Keratinocyte (primary cell): Measurements from ENCODE around the gene MYCL. TPM values are rescaled to one million over a fixed set of nuclear protein-coding genes. Genes with fewer than 3 reads are reported as not detected.

Experiments
- DNase-seq: peaks from one replicate; pipeline ENCODE4 v3.0.0-alpha.2; 2011; ENCODE audit warnings: low read depth, missing footprints, low spot score
- FAIRE-seq: peaks from 2 replicates; lab custom pipeline; 2011; peaks lifted over from hg19 to GRCh38; lab: Jason Lieb, UNC
- H2AFZ ChIP-seq: 2 replicates; pipeline ENCODE4 v1.6.0; 2012; ENCODE audit warnings: low read length, control low read depth, inconsistent platforms; ENCODE audit not compliant: control insufficient read depth
- H3K27ac ChIP-seq: 2 replicates; pipeline ENCODE4 v1.5.1; 2011; ENCODE audit warnings: low read length; ENCODE audit not compliant: control insufficient read depth, insufficient read depth
- H3K27me3 ChIP-seq: 3 replicates; pipeline ENCODE4 v1.6.0; 2011; ENCODE audit warnings: low read length; ENCODE audit not compliant: control insufficient read depth, insufficient read depth; ENCODE audit errors: extremely low read depth
- H3K36me3 ChIP-seq, 2 experiments: 2 replicates in 1 of 2; 3 replicates in 1 of 2; pipeline ENCODE4 v1.5.1; 2011; ENCODE audit warnings: low read length in 2 of 2, mild to moderate bottlenecking in 1 of 2; ENCODE audit not compliant: control insufficient read depth in 2 of 2, insufficient read depth in 2 of 2; ENCODE audit errors: extremely low read depth in 1 of 2
- H3K4me1 ChIP-seq: 3 replicates; pipeline ENCODE4 v1.5.1; 2011; ENCODE audit warnings: low read length; ENCODE audit not compliant: control insufficient read depth, insufficient read depth; ENCODE audit errors: extremely low read depth
- H3K4me2 ChIP-seq: 3 replicates; pipeline ENCODE4 v1.6.0; 2011; ENCODE audit warnings: low read depth, low read length; ENCODE audit not compliant: control insufficient read depth, insufficient read depth; ENCODE audit errors: extremely low read depth
- H3K4me3 ChIP-seq, 3 experiments: fragments of 200-600 bp in 1 of 3; sonication (generic) in 1 of 3; 2 replicates in 2 of 3; 3 replicates in 1 of 3; pipeline ENCODE4 v1.5.1; 2011 to 2016; ENCODE audit warnings: low read length in 3 of 3, mild to moderate bottlenecking in 3 of 3, control low read depth in 2 of 3, inconsistent platforms in 1 of 3, low read depth in 1 of 3, mixed read lengths in 1 of 3, mixed run types in 1 of 3, moderate library complexity in 1 of 3; ENCODE audit not compliant: control insufficient read depth in 2 of 3, insufficient read depth in 2 of 3; ENCODE audit errors: extremely low read depth in 1 of 3
- H3K79me2 ChIP-seq: 2 replicates; pipeline ENCODE4 v1.6.0; 2012; ENCODE audit warnings: low read length; ENCODE audit not compliant: control insufficient read depth, insufficient read depth
- H3K9ac ChIP-seq: 3 replicates; pipeline ENCODE4 v1.6.0; 2011; ENCODE audit warnings: low read length; ENCODE audit not compliant: control insufficient read depth, insufficient read depth; ENCODE audit errors: extremely low read depth
- H3K9me1 ChIP-seq: 3 replicates; pipeline ENCODE4 v1.6.0; 2011; ENCODE audit warnings: low read length; ENCODE audit not compliant: control insufficient read depth, insufficient read depth; ENCODE audit errors: extremely low read depth
- H3K9me3 ChIP-seq: 2 replicates; pipeline ENCODE4 v1.5.1; 2012; ENCODE audit warnings: low read depth, low read length; ENCODE audit not compliant: control insufficient read depth
- H4K20me1 ChIP-seq: 3 replicates; pipeline ENCODE4 v1.6.0; 2011; ENCODE audit warnings: low read length; ENCODE audit not compliant: control insufficient read depth, insufficient read depth; ENCODE audit errors: extremely low read depth
- EZH2 ChIP-seq: IDR thresholded peaks from one replicate; pipeline ENCODE4 v1.6.1; 2012; ENCODE audit warnings: inconsistent platforms, mild to moderate bottlenecking, low read length, moderate library complexity
- dilution Hi-C: fragments of 300-500 bp; cut with MboI; formaldehyde crosslinking; loops from one replicate; pipeline ENCODE4 v1.7.0; 2020; ENCODE audit warnings: low sequenced_read_pairs; ENCODE audit not compliant: extremely low pct_ligation_motif_present
- polyA plus RNA-seq, 5 experiments: library from polyadenylated mRNA; depleted of rRNA in 3 of 5; stranded (reverse) in 3 of 5; stranded (forward) in 1 of 5; unstranded in 1 of 5; fragments of >200 nt; gene quantifications; 1 replicate in 1 of 5; 2 replicates in 3 of 5; 3 replicates in 1 of 5; pipeline versions ENCODE4 v1.2.1 to v1.2.3, GENCODE V29; 2011 to 2012; ENCODE audit warnings: missing spikeins in 2 of 5, low read depth in 1 of 5, low replicate concordance in 1 of 5
- TF ChIP-seq, protein P1 (sequence below), 3 experiments: IDR thresholded peaks in 1 of 3; conservative IDR thresholded peaks in 1 of 3; optimal IDR thresholded peaks in 1 of 3; 2 replicates in 2 of 3; 3 replicates in 1 of 3; pipeline versions ENCODE3 to v1.5.1; 2011; ENCODE audit warnings: low read length in 3 of 3, mild to moderate bottlenecking in 3 of 3, moderate library complexity in 2 of 3, control low read depth in 1 of 3, inconsistent platforms in 1 of 3; ENCODE audit not compliant: insufficient read depth in 2 of 3; ENCODE audit errors: extremely low read depth in 1 of 3

The MYCL gene
- polyA plus RNA-seq, 1 donor (not counting 4 experiments of a cell fraction or from before 2014, with no cell fraction given): 5.4 TPM

DNA sequence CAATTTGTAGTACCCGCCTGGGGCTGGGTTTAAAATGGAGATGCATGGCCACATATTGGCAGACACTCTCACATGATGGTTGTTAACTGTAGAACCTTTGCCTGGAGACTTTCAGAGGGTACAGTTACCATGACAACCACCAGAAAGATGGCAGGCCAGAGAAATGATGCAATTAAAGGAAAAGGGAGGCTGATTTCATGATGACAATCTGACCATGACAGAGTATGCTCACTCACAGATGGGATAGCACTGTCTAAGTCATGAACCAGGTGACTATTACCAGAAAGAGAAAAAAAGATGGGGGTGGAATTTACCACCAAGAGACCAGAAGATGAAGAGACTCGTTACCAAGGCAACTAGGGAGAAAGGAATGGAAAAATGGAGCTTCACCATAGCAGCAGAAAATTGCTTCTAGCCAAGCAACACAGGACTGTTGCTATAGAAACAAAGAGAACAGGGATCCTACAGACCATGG lies 14.9 kb downstream of the MYCL start:
- DNase-seq (no peak), FAIRE-seq (no peak)
- H3K36me3 ChIP-seq: no peaks in the 10 kb centered on the region
- H4K20me1 ChIP-seq: peaks cover 1% of the 10 kb centered on the region
- H3K9me3 ChIP-seq: no peaks in the 10 kb centered on the region
- TF ChIP-seq, protein P1, sequence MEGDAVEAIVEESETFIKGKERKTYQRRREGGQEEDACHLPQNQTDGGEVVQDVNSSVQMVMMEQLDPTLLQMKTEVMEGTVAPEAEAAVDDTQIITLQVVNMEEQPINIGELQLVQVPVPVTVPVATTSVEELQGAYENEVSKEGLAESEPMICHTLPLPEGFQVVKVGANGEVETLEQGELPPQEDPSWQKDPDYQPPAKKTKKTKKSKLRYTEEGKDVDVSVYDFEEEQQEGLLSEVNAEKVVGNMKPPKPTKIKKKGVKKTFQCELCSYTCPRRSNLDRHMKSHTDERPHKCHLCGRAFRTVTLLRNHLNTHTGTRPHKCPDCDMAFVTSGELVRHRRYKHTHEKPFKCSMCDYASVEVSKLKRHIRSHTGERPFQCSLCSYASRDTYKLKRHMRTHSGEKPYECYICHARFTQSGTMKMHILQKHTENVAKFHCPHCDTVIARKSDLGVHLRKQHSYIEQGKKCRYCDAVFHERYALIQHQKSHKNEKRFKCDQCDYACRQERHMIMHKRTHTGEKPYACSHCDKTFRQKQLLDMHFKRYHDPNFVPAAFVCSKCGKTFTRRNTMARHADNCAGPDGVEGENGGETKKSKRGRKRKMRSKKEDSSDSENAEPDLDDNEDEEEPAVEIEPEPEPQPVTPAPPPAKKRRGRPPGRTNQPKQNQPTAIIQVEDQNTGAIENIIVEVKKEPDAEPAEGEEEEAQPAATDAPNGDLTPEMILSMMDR (optimal IDR thresholded peaks at IDR 0.05 in 1 of 3, IDR thresholded peaks at IDR 0.05 in 1 of 3, conservative IDR thresholded peaks at IDR 0.05 in 1 of 3; ENCODE audit: extremely low read depth in 1 of 3, insufficient read depth in 2 of 3, low read length in 3 of 3): no peak
- TF ChIP-seq EZH2: no peak
- H2AFZ ChIP-seq: no peak overlapping the region
- H3K9me1 ChIP-seq: no peaks in the 10 kb centered on the region
- peaks cover 15% of the 10 kb centered on the region for H3K79me2 ChIP-seq
- no peaks in the 10 kb centered on the region for H3K27me3 ChIP-seq
- dilution Hi-C loops: no loop called here
- peaks cover 8% of the 10 kb centered on the region for H3K4me1 ChIP-seq
- H3K9ac ChIP-seq: no peak overlapping the region
- no peak overlapping the region for H3K4me3 ChIP-seq
- H3K4me2 ChIP-seq: no peak overlapping the region
- no peak overlapping the region for H3K27ac ChIP-seq

DNA sequence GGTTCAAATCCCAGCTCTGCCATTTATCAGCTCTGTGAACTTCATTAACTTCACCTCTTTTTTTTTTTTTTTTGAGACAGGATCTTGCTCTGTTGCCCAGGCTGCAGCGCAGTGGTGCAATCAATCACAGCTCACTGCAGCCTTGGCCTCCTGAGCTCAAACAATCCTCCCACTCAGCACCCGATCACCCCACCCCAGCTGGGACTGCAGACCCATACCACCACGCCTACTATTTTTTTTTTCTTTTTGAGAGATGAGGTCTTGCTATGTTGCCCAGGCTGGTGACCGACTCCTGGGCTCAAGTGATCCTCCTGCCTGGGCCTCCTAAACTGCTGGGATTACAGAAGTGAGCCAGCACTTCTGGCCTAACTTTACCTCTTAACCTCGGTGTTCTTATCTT lies 16.2 kb downstream of the MYCL start:
- dilution Hi-C loops: no loop called here
- Histone ChIP-seq H3K9ac (no peak overlapping the region), H3K4me1 (peaks cover 12% of the 10 kb centered on the region)

More for the DNA sequence above, 16.2 kb downstream of the MYCL start:
- Histone ChIP-seq H4K20me1 (peaks cover 2% of the 10 kb centered on the region), H3K9me3 (no peaks in the 10 kb centered on the region), H2AFZ (no peak overlapping the region), H3K9me1 (no peaks in the 10 kb centered on the region), H3K79me2 (peaks cover 28% of the 10 kb centered on the region), H3K36me3 (no peaks in the 10 kb centered on the region), H3K4me3 (no peak overlapping the region), H3K4me2 (no peak overlapping the region), H3K27me3 (no peaks in the 10 kb centered on the region), H3K27ac (no peak overlapping the region)
- DNase-seq (no peak), FAIRE-seq (no peak)
- no peak for TF ChIP-seq EZH2
- TF ChIP-seq, protein P1 (optimal IDR thresholded peaks at IDR 0.05 in 1 of 3, IDR thresholded peaks at IDR 0.05 in 1 of 3, conservative IDR thresholded peaks at IDR 0.05 in 1 of 3; ENCODE audit: extremely low read depth in 1 of 3, insufficient read depth in 2 of 3, low read length in 3 of 3): no peak
